ENCODE data around the gene CAPN12.
"Not testable (repeated sequence)": the region's sequence is repeated elsewhere in the genome, so short reads cannot be mapped to it uniquely, and the experiment has no call there.

- TF ChIP-seq ZBTB33 (IDR thresholded peaks at IDR 0.05; ENCODE audit: borderline replicate concordance, low read depth); YY1 (IDR thresholded peaks at IDR 0.05; ENCODE audit: low read depth); JUND (IDR thresholded peaks at IDR 0.05); CTCF (IDR thresholded peaks at IDR 0.05); RFX5 (IDR thresholded peaks at IDR 0.05; ENCODE audit: low read length); FOXM1 (IDR thresholded peaks at IDR 0.05; ENCODE audit: low read depth); POLR2AphosphoS5 (IDR thresholded peaks at IDR 0.05; ENCODE audit: low read depth, low read length); FOXJ3 (CRISPR knock-in tag; IDR thresholded peaks at IDR 0.05); EZH2phosphoT487 (IDR thresholded peaks at IDR 0.05; ENCODE audit: borderline replicate concordance, low read depth); TCF12 (IDR thresholded peaks at IDR 0.05): not testable (repeated sequence)
Measured at GRCh38 chr19:38791451-38792064, 47.3 kb upstream of the CAPN12 start.
